Measurements from ENCODE around the gene FBN2. TPM values are rescaled to one million over a fixed set of nuclear protein-coding genes. Genes with fewer than 3 reads are reported as not detected.
A peak's percentile ranks its signal among the peaks of the same experiment; 100 is the strongest.

FBN2 gene
- total RNA-seq, 1 donor from 2014 or later: 6.6 TPM

- no peak for TF ChIP-seq CTCF (IDR thresholded peaks at IDR 0.05; ENCODE audit: unreplicated experiment)
- H3K4me3 Mint-ChIP-seq (ENCODE audit: low read depth): no peak overlapping the region
- peaks cover 7% of the 10 kb centered on the region for H3K27me3 Mint-ChIP-seq
- H3K9me3 Mint-ChIP-seq (ENCODE audit: low read depth): no peaks in the 10 kb centered on the region
- H3K4me1 Mint-ChIP-seq (ENCODE audit: low read depth): peaks cover 28% of the 10 kb centered on the region
- DNase-seq (ENCODE audit: low spot score, unreplicated experiment): no peak
- H3K36me3 Mint-ChIP-seq (ENCODE audit: insufficient read depth): no peaks in the 10 kb centered on the region
- no peak overlapping the region for H3K27ac Mint-ChIP-seq
These were observed 179.2 kb downstream of the FBN2 start for GRCh38 chr5:128358826-128359225.

- H3K4me3 Mint-ChIP-seq (ENCODE audit: low read depth): no peak overlapping the region
- no peak overlapping the region for H3K27ac Mint-ChIP-seq
- TF ChIP-seq CTCF (IDR thresholded peaks at IDR 0.05; ENCODE audit: unreplicated experiment): no peak
- DNase-seq (ENCODE audit: low spot score, unreplicated experiment): no peak
- H3K9me3 Mint-ChIP-seq (ENCODE audit: low read depth): no peaks in the 10 kb centered on the region
- no peaks in the 10 kb centered on the region for H3K36me3 Mint-ChIP-seq (ENCODE audit: insufficient read depth)
- peaks cover 33% of the 10 kb centered on the region for H3K4me1 Mint-ChIP-seq (ENCODE audit: low read depth)
- H3K27me3 Mint-ChIP-seq: peaks cover 7% of the 10 kb centered on the region
These were observed 180.8 kb downstream of the FBN2 start for GRCh38 chr5:128357226-128357625.

- TF ChIP-seq CTCF (IDR thresholded peaks at IDR 0.05; ENCODE audit: unreplicated experiment): no peak
- no peaks in the 10 kb centered on the region for H3K9me3 Mint-ChIP-seq (ENCODE audit: low read depth)
- H3K36me3 Mint-ChIP-seq (ENCODE audit: insufficient read depth): no peaks in the 10 kb centered on the region
- no peak for DNase-seq (ENCODE audit: low spot score, unreplicated experiment)
- no peak overlapping the region for H3K4me3 Mint-ChIP-seq (ENCODE audit: low read depth)
- peaks cover 25% of the 10 kb centered on the region for H3K4me1 Mint-ChIP-seq (ENCODE audit: low read depth)
- H3K27ac Mint-ChIP-seq: no peak overlapping the region
- H3K27me3 Mint-ChIP-seq: peaks cover 7% of the 10 kb centered on the region
These were observed 182.1 kb downstream of the FBN2 start for GRCh38 chr5:128355961-128356360.

- no peak for DNase-seq (ENCODE audit: low spot score, unreplicated experiment)
- no peak overlapping the region for H3K4me3 Mint-ChIP-seq (ENCODE audit: low read depth)
- H3K36me3 Mint-ChIP-seq (ENCODE audit: insufficient read depth): no peaks in the 10 kb centered on the region
- no peak for TF ChIP-seq CTCF (IDR thresholded peaks at IDR 0.05; ENCODE audit: unreplicated experiment)
- no peak overlapping the region for H3K27ac Mint-ChIP-seq
- no peaks in the 10 kb centered on the region for H3K27me3 Mint-ChIP-seq
- H3K9me3 Mint-ChIP-seq (ENCODE audit: low read depth): no peaks in the 10 kb centered on the region
- peaks cover 8% of the 10 kb centered on the region for H3K4me1 Mint-ChIP-seq (ENCODE audit: low read depth)
These were observed 184.5 kb downstream of the FBN2 start for GRCh38 chr5:128353441-128354107.

DNA sequence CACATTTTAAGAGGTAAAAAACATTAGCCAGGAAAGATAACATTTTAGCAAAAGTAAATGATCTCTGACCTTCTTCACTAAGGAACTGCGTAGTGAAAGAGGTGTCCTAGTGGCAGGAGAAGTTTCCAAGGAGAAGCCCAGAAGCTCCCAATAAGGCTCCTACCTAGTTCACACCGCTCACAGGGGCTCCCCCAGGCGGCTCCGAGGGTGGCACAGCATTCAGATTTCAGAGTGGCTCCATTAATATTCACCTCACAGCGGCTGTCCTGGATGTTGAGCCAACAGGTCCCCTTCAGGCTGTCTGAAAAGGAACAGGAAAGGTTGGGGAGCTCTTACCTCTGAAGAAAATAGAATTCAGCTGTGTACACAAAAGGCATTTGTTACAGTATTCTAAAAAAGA, 187.3 kb downstream of the FBN2 start:
- no peaks in the 10 kb centered on the region for H3K27me3 Mint-ChIP-seq
- no peaks in the 10 kb centered on the region for H3K9me3 Mint-ChIP-seq (ENCODE audit: low read depth)
- peaks cover 8% of the 10 kb centered on the region for H3K4me1 Mint-ChIP-seq (ENCODE audit: low read depth)
- DNase-seq (ENCODE audit: low spot score, unreplicated experiment): no peak
- H3K4me3 Mint-ChIP-seq (ENCODE audit: low read depth): no peak overlapping the region
- H3K27ac Mint-ChIP-seq: peak overlapping the region; percentile 49
- no peaks in the 10 kb centered on the region for H3K36me3 Mint-ChIP-seq (ENCODE audit: insufficient read depth)
- TF ChIP-seq CTCF (IDR thresholded peaks at IDR 0.05; ENCODE audit: unreplicated experiment): no peak
